GM12801 (cell line): ENCODE measurements around the gene SPG21.

Experiments used
- TF ChIP-seq, protein P1 (sequence below): IDR thresholded peaks from one replicate; pipeline ENCODE4 v1.5.1; 2011; ENCODE audit warnings: control low read depth; ENCODE audit not compliant: insufficient read length; ENCODE audit errors: extremely low read depth

The SPG21 gene

DNA sequence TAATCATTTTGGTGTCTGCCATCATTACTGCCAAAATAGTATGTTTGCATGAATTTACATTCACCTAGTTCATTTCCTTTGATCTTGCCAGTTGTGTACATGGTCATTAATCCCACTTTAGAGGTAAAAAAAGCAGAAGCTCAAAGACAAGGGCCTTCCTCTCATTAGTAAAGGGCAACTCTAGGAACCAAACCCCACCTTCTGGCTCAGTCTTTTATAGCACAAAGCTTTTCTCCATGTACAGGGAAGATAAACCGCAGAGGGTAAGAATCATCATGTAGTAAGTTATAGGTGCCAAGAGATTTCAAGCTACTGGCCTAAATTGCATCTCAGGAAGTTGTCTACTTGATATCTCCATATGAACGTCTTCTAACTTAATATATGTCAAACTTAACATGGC lies 19.3 kb upstream of the SPG21 start:
- TF ChIP-seq, protein P1, sequence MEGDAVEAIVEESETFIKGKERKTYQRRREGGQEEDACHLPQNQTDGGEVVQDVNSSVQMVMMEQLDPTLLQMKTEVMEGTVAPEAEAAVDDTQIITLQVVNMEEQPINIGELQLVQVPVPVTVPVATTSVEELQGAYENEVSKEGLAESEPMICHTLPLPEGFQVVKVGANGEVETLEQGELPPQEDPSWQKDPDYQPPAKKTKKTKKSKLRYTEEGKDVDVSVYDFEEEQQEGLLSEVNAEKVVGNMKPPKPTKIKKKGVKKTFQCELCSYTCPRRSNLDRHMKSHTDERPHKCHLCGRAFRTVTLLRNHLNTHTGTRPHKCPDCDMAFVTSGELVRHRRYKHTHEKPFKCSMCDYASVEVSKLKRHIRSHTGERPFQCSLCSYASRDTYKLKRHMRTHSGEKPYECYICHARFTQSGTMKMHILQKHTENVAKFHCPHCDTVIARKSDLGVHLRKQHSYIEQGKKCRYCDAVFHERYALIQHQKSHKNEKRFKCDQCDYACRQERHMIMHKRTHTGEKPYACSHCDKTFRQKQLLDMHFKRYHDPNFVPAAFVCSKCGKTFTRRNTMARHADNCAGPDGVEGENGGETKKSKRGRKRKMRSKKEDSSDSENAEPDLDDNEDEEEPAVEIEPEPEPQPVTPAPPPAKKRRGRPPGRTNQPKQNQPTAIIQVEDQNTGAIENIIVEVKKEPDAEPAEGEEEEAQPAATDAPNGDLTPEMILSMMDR: no peak

DNA sequence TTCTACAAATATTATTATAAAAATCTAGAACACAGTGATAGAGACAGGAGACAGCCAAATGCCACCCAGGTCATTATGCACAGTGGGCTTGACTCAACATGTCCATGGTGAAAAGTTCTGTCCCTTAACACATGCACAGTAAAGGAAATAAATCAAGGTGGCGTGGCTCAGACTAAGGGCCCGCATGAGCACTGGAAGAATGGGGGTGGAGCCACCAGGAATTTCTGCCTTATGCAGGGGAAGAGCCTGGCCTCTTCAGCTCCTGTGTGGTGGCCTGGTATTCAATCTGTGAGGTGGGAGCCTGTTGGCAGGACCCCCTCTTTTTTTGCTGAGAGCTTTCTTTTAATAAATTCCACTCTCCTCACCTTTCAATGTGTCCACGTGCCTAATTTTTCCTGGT lies 17.2 kb upstream of the SPG21 start:
- TF ChIP-seq, protein P1: no peak

DNA sequence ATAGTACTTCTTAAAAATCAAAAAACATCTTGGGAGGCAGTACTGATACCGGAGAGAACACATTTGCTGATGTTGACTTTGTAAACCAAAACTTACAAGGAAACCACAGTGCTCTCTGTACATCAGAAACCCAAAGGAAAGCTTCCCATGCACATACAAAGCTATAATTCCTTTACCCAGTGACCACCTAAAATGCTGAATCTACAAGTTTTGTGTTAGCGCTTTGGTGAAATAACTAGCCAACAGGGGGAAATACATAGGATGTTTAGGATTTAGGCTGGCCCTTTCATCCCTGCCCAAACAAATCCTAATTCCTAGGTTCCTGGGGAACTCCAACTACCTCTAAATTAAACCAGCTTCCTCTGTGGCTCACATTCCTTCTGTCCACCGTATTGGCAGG lies 15.3 kb upstream of the SPG21 start:
- TF ChIP-seq, protein P1: no peak

DNA sequence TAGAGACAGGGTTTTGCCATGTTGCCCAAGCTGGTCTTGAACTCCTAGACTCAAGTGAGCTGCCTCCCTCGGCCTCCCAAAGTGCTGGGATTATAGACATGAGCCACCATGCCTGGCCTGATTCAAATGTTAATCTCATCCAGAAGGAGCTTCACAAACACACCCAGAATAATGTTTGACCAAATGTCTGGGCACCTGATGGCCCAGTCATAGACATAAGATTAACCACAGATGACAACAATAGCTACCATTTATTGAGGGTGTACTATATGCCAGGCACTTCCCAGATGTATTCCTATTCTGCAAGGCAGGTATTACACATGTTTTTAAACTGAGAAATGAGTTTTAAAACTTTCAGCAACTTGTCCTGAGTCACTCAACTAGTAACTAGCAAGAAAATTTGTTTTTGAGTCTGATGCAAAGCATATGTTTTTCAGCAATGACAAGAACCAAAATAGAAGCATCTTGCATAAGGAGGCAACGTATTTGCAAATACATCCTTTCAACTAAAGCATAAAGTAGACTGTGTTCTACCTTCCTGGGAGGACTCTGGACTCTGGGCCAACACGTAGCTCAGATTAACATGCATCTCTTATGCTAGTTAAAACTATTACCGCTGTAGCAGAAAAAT lies 8.1 kb upstream of the SPG21 start:
- TF ChIP-seq, protein P1: no peak

DNA sequence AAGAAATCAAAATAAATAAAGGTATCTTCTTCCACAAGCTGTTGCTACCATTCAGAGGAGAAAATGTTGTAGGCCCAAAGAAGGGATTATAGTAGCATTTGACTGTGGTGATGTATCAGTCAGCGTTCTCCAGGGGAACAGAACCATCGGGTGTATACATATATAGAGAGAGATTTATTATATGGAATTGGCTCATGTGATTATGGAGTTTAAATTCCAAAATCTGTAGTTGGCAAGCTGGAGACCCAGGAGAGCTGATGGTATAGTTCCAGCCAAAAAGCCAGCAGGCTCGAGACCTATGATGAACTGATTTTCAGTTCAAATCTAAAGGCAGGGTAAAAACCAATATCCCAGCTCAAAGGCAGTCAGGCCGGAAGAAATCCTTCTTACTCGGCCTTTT lies 7.4 kb upstream of the SPG21 start:
- TF ChIP-seq, protein P1: no peak

DNA sequence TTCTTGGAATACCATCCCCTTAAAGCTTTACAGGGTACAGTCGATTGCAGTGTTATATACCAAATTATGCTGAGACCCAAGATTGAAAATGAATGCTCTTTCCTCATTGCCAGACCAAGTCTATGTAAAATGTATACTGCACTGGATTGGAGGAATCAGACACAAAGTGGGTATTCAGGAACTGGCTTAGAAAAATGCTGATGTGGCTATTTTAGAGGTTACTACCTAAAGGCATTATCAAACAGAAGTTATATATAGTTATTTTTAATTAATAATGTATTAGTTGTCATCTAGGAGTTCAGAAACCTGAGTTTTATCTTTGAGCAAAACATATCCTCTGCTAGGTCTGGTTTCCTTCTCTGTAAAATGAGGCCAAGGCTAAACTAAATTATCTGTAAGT lies 3.6 kb upstream of the SPG21 start:
- TF ChIP-seq, protein P1: no peak

DNA sequence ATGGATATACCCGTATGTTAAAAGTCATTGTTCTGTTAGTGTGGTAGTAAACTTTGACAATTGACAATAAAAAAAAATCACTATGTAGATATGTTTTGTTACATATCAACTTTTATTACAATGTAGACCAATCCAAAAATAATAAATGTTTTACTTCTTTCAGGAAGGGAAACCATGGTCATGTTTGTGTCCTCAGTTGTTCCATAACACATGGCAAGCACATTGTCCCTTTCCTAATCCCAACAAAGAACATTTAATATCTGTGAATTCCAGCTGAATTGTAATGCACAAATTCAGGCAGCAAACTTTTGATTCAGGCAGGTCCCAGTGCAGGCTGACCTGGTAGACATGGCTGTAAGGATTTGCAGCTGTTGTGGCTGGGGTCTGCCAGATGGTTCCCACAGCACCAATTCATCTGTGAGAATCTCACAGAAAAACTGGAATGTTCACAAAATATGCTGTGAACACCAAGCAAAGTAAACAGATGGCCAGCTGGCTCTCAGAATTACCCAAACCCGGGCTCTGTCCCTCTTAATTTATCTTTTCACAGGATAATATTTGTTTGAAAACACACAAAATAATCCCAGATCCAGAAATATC lies 1.9 kb upstream of the SPG21 start:
- TF ChIP-seq, protein P1: no peak
